Activated T-cell treated with anti-CD3 and anti-CD28 coated beads, Interleukin-2, amount 50 U/mL, for 1 hour (primary cell): ENCODE data around the gene CDH23.
"Not testable (repeated sequence)": the region's sequence is repeated elsewhere in the genome, so short reads cannot be mapped to it uniquely, and the experiment has no call there.

Source experiments
- DNase-seq: peaks from one replicate; pipeline ENCODE4 v3.0.0-alpha.2; 2020

The CDH23 gene

GRCh38 chr10:71396711-71397295, at the start of gene CDH23:
Gene CDH23, plus strand, starts transcription at chr10:71396920. Its CDS starts 42,912 bp downstream, at chr10:71439832.
- DNase-seq: peak; percentile 26

- DNase-seq: no peak
Observed at GRCh38 chr10:71347587-71348395, 48.9 kb upstream of the CDH23 start.

GRCh38 chr10:71348850-71349249, 47.9 kb upstream of the CDH23 start:
- DNase-seq: no peak

GRCh38 chr10:71349406-71349805, 47.3 kb upstream of the CDH23 start:
- no peak for DNase-seq

DNA sequence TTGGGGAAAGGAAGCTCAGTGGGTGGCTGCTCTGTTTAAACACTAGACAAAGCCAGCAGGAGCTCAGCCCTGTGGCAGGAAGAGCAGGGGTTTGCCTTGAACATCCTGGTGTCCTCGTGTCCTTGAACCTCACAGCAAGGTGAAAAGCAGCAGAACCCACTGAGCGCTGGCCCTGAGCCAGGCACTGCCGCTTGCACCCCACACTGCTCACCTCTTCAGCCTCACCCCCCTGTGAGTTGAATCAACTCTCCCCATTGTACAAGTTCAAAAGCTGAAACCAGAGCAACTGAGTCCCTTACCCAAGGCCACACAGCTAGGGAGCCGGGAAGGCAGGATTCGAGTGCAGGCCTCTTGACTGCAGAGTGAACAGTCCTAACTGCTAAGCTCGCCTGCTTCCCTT, 45.6 kb upstream of the CDH23 start:
- no peak for DNase-seq

DNA sequence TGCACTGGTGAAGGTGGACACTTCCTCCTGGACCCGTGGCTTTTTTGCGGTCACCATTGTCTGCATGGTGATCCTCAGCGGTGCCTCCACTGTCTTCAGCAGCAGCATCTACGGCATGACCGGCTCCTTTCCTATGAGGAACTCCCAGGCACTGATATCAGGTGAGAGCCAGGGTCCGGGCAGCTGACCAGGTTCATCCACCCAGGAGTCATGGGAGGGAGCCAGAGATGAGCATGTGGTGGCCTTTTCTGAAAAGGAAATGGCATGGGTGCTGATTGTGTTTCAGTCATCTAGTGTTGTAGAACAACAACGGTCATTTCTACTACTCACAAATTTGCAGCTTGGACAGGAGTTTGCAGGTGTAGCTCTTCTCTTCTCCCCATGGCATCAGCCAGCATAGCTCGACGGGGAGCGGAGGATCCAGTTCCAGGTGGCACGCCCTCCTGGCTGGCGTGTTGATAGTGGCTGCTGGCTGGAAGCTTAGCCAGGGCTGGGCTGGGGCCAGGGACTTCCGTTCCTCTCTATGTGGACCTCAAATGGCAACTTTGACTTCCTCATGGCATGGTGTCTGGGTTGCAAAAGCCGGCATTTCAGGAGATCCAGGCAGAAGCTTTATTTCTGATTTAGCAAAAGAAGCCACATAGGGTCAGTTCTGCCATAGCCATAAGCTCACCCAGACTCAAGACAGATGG, 44.9 kb upstream of the CDH23 start:
- DNase-seq: no peak

DNA sequence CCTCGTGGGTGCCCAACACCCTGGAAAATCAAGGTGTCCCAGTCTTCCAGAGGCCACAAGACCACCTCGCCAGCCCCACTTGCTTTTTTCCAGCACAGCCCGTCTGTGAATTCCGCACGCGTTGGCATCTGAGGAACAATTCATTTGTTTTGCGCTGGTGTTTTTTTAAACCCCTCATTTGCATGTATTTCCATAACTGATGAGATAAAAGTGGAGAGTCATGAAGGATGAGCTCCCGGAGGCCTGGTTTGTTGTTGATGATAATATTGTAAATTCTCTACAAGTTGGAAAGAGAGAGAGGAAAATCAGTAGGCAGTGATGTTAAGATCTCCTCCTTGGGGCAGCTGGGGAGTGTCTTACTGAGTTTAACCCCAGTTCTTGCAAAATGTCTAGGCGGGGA, 43.1 kb upstream of the CDH23 start:
- no peak for DNase-seq

DNA sequence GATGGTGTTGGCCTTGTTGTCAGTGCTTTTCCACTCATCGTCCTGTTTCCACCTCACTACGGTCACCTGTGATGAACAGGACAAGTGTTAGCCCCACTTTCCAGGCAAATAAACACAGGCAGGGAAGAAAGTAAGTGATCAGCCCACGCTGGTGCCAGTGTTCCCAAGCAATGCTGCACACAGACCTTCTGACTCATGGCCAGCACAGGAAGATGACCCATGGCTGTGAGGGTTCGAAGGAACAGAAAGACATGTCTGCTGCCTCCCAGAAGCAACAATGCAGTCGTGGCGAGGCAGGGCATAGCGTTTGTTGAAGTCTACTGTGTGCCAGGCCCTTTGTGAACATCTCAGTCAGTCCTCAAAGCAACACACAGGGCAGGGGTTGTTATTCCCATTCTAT, 41.9 kb upstream of the CDH23 start:
- no peak for DNase-seq

- DNase-seq: no peak
Observed at GRCh38 chr10:71355886-71356285, 40.8 kb upstream of the CDH23 start.

DNA sequence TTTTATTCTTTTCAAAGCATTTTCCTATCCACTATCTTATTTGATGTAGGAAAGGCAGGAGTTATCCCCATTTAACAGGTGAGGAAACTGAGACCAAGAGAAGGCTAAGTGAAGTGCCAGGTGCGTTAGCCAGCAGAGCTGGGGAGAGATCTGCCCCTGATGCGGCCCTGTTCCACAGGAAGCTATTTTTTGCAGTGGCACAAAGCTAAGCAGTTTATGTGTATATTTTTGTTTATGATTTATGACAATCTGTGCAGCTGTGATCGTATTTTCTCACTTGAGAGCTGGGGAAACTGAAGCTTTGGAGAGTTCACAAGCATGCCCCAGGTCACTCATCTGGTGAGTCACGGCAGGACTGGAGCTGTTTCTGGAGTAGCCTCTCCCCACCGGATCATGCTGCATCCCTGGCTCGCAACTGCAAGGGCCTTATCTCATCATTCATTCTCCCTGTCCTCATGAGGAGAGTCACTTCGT, 38.9 kb upstream of the CDH23 start:
- no peak for DNase-seq

- no peak for DNase-seq
Observed at GRCh38 chr10:71358277-71358676, 38.4 kb upstream of the CDH23 start.

DNA sequence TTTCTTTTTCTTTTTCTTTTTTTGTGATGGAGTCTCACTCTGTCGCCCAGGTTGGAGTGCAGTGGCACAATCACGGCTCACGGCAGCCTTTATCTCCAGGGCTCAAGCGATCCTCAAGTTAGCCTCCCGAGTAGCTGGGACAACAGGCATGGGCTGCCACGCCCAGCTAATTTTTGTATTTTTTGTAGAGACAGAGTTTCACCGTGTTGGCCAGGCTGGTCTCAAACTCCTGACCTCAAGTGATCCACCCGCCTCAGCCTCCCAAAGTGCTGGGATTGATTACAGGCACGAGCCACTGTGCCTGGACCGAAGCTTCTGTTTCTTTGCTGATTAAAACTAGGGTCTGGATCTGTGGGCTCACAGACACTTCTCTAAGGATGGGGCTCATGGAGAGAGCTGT, 37.8 kb upstream of the CDH23 start:
- DNase-seq: not testable (repeated sequence)

GRCh38 chr10:71359364-71360046, 37.2 kb upstream of the CDH23 start:
- no peak for DNase-seq

GRCh38 chr10:71360735-71361134, 36.0 kb upstream of the CDH23 start:
- no peak for DNase-seq

DNA sequence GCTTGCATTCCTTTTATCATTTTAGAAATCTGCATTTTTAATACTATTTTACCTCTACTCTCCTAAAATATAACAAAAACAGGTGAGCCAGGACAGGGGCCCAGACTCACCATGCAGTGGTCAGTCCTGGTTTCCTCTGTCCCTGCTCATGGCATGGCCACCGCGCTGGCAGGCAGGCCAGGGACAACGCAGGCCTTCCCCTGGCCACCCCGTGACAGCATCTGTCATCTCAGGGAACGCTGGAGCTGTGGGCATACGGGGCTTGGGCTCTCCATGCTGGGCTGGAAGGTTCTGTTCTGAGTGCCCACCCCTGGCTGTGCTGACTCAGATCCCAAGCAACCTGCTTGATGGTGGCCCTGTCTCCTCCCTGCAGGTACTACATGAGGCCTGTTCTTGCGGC, 35.1 kb upstream of the CDH23 start:
- DNase-seq: no peak

DNA sequence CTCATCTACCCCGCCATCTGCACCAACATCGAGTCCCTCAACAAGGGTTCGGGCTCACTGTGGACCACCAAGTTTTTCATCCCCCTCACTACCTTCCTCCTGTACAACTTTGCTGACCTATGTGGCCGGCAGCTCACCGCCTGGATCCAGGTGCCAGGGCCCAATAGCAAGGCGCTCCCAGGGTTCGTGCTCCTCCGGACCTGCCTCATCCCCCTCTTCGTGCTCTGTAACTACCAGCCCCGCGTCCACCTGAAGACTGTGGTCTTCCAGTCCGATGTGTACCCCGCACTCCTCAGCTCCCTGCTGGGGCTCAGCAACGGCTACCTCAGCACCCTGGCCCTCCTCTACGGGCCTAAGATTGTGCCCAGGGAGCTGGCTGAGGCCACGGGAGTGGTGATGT, 34.6 kb upstream of the CDH23 start:
- no peak for DNase-seq

GRCh38 chr10:71363936-71364335, 32.8 kb upstream of the CDH23 start:
- no peak for DNase-seq

DNA sequence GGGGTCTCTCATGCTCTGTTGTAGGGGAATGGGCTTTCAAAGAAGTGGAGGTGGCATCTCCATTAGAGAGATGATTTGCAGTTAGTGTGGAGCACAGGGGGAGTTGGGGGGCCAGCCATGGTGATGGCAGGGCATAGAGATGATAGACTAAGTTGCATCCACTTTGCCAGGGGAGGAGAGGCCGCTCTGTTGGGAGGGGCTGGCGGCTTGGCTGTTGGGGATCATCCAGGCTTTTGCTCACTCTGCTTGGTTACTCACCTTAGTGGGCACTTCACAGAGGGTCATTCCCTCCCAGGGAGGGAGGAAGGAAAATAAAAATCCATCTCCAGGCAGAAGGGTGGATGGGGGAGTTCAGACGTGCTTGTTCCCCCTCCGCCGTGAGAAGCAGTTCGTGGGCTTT, 31.4 kb upstream of the CDH23 start:
- DNase-seq: no peak

DNA sequence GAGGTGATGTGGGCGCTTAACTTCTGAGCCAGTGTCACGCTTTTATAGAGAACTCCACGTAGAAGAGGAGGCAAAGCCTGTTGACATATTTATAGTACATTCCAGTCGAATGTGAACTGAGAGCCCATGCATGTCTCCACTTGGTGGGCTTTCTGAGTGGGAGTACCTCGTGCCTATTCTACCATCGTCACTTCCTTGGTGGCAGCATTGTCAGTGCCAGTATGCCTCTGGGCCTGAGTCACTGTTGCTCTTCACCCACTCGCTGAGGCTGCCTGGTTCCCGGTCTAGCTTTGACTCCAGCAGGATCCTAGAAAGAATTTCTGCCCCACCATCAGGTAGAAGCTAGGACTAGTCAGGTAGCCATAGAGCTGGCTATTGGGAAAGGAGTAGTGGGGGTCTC, 30.0 kb upstream of the CDH23 start:
- no peak for DNase-seq

DNA sequence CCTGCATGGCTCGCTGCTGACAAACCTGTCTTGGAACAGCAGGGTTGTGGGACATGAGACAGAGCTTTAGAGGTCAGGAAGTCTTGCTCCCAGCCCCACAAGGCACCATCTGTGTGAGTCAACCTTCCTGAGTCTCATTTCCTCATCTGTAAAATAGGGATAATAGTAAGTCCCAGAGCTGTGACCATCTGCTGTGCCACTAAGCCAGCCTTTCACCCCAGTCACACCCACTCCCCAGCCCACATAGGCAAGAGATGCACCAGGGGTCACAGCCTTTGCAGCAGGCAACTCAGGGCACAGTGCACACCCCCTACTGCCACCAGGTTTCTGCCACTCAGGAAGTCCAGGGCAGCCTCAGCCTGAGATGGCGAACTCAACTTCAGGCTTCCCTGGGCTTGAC, 29.4 kb upstream of the CDH23 start:
- DNase-seq: no peak

DNA sequence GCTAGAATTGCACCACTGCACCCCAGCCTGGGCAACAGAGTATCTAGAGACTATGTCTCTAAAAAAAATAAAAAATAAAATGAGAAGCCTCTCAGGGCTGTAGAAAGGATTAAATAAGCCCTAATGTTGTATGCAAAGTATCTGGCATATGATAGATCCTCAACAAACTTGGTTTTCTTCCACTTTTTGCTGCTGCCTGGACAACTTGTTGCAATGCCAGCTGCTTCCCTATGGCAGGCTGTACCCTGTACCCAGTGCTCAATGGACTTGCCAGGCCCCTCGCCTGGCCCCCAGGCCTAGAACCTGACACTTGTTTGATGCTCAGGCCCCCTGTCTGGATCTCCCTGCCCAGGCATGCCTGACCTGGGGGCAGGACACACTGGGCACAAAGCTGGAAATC, 28.5 kb upstream of the CDH23 start:
- DNase-seq: no peak

DNA sequence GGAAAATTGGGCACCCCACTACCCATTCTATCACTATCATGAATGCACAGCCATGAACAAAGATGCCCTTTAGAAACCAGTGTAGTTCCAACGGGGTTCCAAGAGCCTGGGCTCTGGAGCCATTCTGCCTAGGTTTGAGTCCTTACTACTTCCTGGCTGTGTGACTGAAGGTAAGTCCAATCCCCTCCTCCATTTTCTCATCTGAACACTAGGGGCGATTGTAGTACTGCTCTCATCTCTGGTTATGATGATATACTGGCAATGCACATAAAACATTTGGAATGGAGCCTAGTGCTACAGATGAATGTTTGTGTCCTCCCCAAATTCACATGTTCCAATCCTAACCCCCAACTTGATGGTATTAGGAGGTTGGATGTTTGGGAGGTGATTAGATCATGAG, 28.1 kb upstream of the CDH23 start:
- no peak for DNase-seq

GRCh38 chr10:71369602-71370001, 27.1 kb upstream of the CDH23 start:
- no peak for DNase-seq

GRCh38 chr10:71370031-71370430, 26.7 kb upstream of the CDH23 start:
- DNase-seq: no peak
